Neural crest cell (in vitro differentiated cells): ENCODE results near the gene DNAI4. TPM values are rescaled to one million over a fixed set of nuclear protein-coding genes. Genes with fewer than 3 reads are reported as not detected.

Source experiments
- DNase-seq: peaks from one replicate; pipeline ENCODE4 v3.0.0; 2021; ENCODE audit warnings: low read depth, mixed read lengths, low spot score
- H3K27ac Mint-ChIP-seq: one replicate; pipeline ENCODE4 v1.8.0; 2021; ENCODE audit warnings: mild to moderate bottlenecking, mixed read lengths; ENCODE audit not compliant: unreplicated experiment
- H3K27me3 Mint-ChIP-seq: 2 replicates; pipeline ENCODE4 v1.8.0; 2021; ENCODE audit warnings: low read depth, mild to moderate bottlenecking, mixed read lengths
- H3K36me3 Mint-ChIP-seq: 2 replicates; pipeline ENCODE4 v1.8.0; 2021; ENCODE audit warnings: low read depth, mild to moderate bottlenecking, mixed read lengths
- H3K4me1 Mint-ChIP-seq: 2 replicates; pipeline ENCODE4 v1.8.0; 2021; ENCODE audit warnings: mixed read lengths
- H3K4me3 Mint-ChIP-seq: one replicate; pipeline ENCODE4 v1.8.0; 2021; ENCODE audit warnings: mild to moderate bottlenecking, mixed read lengths
- H3K9me3 Mint-ChIP-seq: 2 replicates; pipeline ENCODE4 v1.8.0; 2021; ENCODE audit warnings: mixed read lengths
- CTCF ChIP-seq: fragments of 200-600 bp; sonication (generic); conservative IDR thresholded peaks from 2 replicates; pipeline ENCODE4 v1.5.0; 2021; ENCODE audit warnings: antibody characterized with exemption, mild to moderate bottlenecking
- total RNA-seq: library from RNA; stranded (reverse); gene quantifications from 2 replicates; pipeline ENCODE4 v1.2.1, GENCODE V29; 2021

DNAI4 gene
- total RNA-seq, 1 donor from 2014 or later, result 8.0 TPM

- peaks cover 38% of the 10 kb centered on the region for H3K4me1 Mint-ChIP-seq
- H3K27ac Mint-ChIP-seq, result peak overlapping the region; percentile 14
Observed at GRCh38 chr1:66931590-66931989, 6.9 kb upstream of the DNAI4 start.

GRCh38 chr1:66930823-66931174 is 6.1 kb upstream of the DNAI4 start:
- no peak for DNase-seq
- Mint-ChIP-seq H3K27ac (peak overlapping the region; percentile 96), H3K9me3 (no peaks in the 10 kb centered on the region), H3K27me3 (no peaks in the 10 kb centered on the region), H3K36me3 (no peaks in the 10 kb centered on the region), H3K4me3 (peak overlapping the region; percentile 92), H3K4me1 (peaks cover 45% of the 10 kb centered on the region)
- no peak for TF ChIP-seq CTCF

More at GRCh38 chr1:66931590-66931989, 6.9 kb upstream of the DNAI4 start:
- Mint-ChIP-seq H3K36me3 (no peaks in the 10 kb centered on the region), H3K27me3 (no peaks in the 10 kb centered on the region), H3K4me3 (peak overlapping the region; percentile 92), H3K9me3 (no peaks in the 10 kb centered on the region)
- DNase-seq, result no peak
- TF ChIP-seq CTCF, result no peak

- peaks cover 45% of the 10 kb centered on the region for H3K4me1 Mint-ChIP-seq
- H3K4me3 Mint-ChIP-seq, result peak overlapping the region; percentile 92
- no peaks in the 10 kb centered on the region for H3K9me3 Mint-ChIP-seq
- H3K36me3 Mint-ChIP-seq, result no peaks in the 10 kb centered on the region
- peak; percentile 95 for DNase-seq
- H3K27ac Mint-ChIP-seq, result peak overlapping the region; percentile 96
- no peaks in the 10 kb centered on the region for H3K27me3 Mint-ChIP-seq
- TF ChIP-seq CTCF, result peak; percentile 41
Observed at GRCh38 chr1:66929999-66930822, 5.6 kb upstream of the DNAI4 start.

GRCh38 chr1:66929691-66929998 is 5.0 kb upstream of the DNAI4 start:
- H3K9me3 Mint-ChIP-seq, result no peaks in the 10 kb centered on the region
- no peak overlapping the region for H3K27ac Mint-ChIP-seq
- peak overlapping the region; percentile 79 for H3K4me3 Mint-ChIP-seq
- TF ChIP-seq CTCF, result no peak
- H3K27me3 Mint-ChIP-seq, result no peaks in the 10 kb centered on the region
- H3K4me1 Mint-ChIP-seq, result peaks cover 45% of the 10 kb centered on the region
- H3K36me3 Mint-ChIP-seq, result no peaks in the 10 kb centered on the region
- DNase-seq, result no peak

- Mint-ChIP-seq H3K9me3 (no peaks in the 10 kb centered on the region), H3K27ac (no peak overlapping the region), H3K4me3 (peak overlapping the region; percentile 79), H3K27me3 (no peaks in the 10 kb centered on the region), H3K36me3 (no peaks in the 10 kb centered on the region), H3K4me1 (peaks cover 45% of the 10 kb centered on the region)
- TF ChIP-seq CTCF, result no peak
- no peak for DNase-seq
Observed at GRCh38 chr1:66929146-66929688, 4.6 kb upstream of the DNAI4 start.
